Stimulated activated CD8-positive, alpha-beta memory T cell treated with anti-CD3 and anti-CD28 coated beads, Interleukin-15, amount 100 ng/mL, for 4 hours (primary cell): ENCODE measurements around the gene C2CD4A.
A peak's percentile ranks its signal among the peaks of the same experiment; 100 is the strongest.
"Not testable (repeated sequence)": the region's sequence is repeated elsewhere in the genome, so short reads cannot be mapped to it uniquely, and the experiment has no call there.

ENCODE experiments used
- DNase-seq, 2 donors: peaks; one replicate each; pipeline ENCODE4 v3.0.0-alpha.2; 2020; ENCODE audit warnings: low read depth in 2 of 2

C2CD4A gene

DNA sequence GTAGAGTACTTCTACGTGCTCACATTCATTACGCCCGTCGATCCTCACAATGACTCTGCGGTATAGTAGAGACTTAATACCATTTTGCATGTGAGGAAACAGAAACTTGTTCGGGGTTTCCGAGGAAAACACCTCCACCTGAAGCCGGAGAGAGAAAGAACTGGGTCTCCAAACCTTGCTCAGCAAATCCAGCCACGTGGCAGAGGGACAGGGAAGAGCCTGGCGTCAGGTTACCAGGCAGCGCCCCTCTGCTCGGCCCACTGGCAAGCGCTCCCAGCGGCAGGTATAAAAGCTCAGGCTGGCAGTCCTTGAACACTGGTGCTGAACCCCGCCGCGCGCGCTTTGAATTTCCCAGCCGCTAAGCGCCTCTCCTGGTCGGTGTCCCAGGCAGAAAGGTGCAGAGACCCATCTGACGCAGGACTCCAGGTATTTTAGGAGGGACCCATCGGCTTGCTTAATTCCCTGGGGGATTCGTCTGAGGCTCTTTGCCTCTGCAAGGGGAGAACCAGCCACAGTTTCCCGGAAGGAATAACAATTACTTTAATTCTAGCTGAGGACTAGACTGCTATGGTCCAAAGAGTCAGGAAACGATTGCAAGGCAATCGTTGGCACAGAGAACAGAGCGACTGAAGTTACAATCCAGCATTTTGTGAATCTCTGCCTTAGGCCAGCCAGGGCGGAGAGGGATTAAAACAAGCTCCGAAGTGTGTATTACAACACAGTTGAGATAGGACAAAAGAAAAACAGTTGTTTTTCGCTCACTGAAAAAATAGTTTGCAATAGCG, at the start of gene C2CD4A:
Gene C2CD4A (plus strand): TSS at position 315 of the 785 bp plus-strand sequence. CDS start 637 bp downstream, outside the sequence.
- peak; percentile 26 to 34 for DNase-seq

- no peak for DNase-seq
Measured at GRCh38 chr15:62020576-62021160, 46.1 kb upstream of the C2CD4A start.

- no peak for DNase-seq
Measured at GRCh38 chr15:62021991-62022600, 44.7 kb upstream of the C2CD4A start.

DNA sequence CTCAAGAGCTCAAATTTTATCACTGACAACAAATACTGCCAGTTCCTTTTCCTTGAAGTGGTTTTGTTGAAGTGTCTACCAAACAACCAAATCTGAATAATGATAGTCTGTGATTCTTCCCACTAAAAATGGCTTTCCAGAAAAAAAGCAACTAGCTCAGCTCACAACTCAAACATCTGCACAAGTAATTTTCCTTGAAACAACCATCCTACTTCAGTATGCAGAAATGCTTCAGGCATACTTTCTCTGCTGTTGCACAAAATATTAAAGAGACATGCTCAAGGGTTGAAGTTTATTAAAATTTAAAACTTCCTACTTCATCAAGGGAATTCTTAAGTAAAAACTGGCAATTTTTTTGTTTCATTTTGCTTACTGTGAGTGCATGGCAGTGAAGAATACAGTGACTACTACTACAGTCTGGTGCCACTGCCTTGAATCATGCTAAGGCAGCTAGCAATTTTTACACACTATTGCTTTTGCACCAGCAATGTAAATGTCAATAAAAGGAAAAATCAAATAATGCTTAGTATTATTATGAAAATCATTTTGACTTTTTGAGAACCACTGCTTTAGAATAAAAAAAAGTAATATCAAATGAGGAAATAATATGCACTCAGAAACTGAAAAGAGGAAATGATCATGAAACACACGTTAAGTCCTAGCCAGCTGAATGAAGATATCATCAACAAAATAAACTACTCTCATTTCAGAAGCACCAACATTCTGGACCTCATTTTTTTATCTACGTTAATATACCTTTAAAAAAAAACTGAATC, 40.1 kb upstream of the C2CD4A start:
- no peak for DNase-seq

- no peak for DNase-seq
Measured at GRCh38 chr15:62027263-62027565, 39.6 kb upstream of the C2CD4A start.

- no peak for DNase-seq
Measured at GRCh38 chr15:62027916-62028315, 38.9 kb upstream of the C2CD4A start.

DNA sequence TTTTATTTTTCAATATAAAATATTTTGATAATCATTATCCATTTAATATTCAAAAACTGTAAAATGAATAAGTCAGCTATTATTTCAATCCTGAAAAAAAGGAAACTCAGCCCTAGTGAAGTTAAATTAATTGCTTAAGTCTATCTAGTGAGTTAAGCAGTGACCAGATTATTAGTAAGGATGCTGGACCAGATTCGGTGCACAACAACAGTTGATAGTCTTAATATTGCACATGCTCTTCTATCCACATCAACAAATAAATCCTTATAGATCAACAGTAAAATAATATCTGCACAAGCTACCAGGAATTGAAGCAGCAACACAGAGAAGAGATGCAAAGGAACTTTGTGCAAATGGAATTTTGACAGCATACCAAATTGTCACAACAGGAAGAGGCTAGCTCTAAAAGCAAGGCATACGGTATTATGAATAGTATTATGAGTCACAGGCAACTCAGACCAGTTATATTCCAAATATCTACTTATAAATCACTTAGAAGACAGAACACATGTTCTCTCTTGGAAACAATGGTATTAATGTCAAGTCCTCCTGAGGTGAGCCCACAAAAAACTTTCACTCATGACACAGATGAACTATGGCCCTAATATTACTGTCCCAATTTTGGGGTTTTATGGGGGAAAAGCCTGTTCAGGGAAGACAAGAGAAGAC, 31.4 kb upstream of the C2CD4A start:
- no peak for DNase-seq

DNA sequence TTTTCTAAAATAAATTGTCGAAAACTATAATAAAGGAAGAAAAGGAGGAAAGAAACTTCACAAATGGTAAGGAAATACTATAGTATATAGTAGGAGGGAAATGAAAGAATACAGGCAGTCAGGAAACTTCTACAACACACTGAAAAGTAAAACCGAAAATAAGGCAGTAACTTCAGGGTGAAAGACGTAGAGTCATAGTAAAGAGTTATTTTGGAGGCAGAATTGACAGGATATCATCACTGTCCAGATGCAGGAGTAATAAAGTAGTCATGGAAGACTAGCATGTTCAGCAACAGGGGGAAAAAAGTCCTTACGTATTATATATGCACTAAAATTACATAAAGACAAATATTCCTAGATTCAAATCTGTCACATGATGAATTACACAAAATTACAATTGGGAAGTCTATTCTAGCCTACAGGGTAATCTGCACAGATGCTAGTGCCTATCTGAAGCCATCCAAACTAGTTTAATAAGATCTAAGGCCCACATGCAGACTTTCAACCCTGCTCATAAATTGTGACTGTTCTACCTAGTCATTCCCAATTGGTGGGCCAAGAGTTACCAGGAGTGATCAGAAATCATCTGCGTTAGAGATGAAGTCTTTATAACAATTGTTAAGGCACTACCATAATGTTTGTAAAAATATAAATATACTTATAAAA, 20.6 kb upstream of the C2CD4A start:
- no peak for DNase-seq

- no peak for DNase-seq
Measured at GRCh38 chr15:62047282-62047827, 19.4 kb upstream of the C2CD4A start.

- DNase-seq: not testable (repeated sequence)
Measured at GRCh38 chr15:62048254-62048653, 18.5 kb upstream of the C2CD4A start.

DNA sequence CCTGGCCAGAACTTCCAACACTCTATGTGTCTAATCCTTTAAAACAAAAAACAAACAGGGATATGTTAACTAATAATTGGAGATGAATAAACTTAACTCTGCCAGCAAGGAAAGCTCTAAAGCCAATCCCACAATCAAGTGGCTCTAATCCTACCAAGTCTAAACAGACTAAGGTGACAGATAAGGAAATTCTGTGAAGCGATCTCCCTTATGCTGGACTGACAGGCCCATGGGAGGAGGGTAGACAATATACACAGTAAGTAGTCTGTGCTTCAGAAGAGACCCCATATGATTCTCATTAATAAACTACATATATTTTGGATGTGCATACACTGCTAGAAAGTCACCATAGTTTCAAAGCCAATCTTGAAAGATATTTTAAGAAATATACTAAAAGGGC, 16.7 kb upstream of the C2CD4A start:
- DNase-seq: no peak

- DNase-seq: no peak
Measured at GRCh38 chr15:62051166-62051565, 15.6 kb upstream of the C2CD4A start.

DNA sequence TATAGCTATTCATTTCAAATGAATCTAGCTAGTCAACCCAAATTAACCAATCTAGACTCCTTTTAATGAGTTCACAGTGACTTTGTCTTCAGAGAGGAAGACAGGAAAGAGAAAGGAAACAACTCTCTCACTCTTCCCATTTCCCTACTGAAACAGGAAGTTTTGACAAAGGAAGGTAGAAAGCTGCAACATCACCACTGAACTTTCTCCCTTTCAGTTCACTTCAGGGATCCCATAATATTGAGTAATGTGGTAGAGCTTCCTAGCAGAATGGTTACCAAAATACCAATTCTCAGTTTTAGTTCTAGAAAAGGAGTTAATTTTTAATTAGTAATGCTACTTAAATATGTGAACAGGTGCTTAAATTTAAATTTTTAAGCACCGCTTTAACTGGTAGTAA, 14.1 kb upstream of the C2CD4A start:
- DNase-seq: no peak

DNA sequence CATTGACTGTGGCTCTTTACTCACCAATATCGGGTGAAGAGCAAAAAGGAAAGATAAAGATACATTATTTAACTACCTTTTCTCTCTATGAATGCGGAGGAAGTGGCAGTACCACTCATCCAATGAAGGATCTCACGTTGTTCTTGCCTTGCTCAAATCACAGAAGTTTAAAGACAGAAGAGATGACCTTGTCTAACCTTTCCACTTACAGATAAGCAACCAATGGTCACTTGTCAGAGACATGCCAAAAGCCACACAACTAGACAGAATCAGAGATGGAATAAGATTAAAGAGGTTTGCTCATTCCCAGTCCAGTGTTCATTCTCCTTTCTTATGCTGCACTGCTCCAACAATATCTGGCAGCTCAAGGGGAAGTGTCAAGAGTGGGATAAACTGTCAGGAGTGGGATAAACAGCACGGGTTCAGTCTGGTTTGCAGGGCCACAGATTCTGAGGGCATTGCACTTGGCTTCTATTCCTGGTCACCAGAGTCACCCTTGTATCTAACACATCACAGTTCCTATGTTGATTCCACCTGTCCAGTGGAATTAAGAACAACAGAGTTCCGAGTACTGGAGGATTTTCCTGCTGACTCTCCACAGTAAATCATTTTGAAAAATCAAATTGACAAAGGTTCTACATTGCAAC, 13.2 kb upstream of the C2CD4A start:
- no peak for DNase-seq

- DNase-seq: no peak
Measured at GRCh38 chr15:62054979-62055378, 11.8 kb upstream of the C2CD4A start.

DNA sequence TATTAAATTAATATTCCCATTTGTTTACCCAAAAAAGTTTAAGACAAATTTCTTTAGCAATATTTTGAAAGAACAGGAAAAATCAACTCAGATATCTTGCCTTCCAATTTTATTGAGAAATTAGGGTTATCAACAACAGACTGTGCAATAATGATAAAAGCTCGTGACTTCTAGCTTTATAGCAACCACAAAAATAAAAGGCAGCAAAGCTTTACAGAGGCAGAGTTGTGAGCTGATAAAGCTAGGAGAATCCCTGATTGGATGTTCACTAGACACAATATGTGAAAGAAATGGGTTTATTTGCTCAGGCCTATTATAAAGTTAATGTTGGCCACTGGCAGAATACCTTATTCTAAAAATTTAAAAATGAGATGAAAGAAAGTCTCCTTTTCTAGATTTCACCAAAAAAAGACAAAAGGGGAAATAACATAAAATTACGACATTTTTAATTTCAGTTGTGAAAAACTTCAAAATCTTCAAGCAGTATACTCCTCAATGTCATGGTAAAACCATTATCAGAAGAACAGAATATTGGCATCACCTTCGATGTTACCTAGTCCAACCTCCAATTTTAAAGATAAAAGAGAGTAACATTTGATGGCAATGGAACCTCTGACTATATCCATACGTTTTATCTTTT, 9.3 kb upstream of the C2CD4A start:
- no peak for DNase-seq

GRCh38 chr15:62058327-62059028, 8.3 kb upstream of the C2CD4A start:
- DNase-seq: no peak

DNA sequence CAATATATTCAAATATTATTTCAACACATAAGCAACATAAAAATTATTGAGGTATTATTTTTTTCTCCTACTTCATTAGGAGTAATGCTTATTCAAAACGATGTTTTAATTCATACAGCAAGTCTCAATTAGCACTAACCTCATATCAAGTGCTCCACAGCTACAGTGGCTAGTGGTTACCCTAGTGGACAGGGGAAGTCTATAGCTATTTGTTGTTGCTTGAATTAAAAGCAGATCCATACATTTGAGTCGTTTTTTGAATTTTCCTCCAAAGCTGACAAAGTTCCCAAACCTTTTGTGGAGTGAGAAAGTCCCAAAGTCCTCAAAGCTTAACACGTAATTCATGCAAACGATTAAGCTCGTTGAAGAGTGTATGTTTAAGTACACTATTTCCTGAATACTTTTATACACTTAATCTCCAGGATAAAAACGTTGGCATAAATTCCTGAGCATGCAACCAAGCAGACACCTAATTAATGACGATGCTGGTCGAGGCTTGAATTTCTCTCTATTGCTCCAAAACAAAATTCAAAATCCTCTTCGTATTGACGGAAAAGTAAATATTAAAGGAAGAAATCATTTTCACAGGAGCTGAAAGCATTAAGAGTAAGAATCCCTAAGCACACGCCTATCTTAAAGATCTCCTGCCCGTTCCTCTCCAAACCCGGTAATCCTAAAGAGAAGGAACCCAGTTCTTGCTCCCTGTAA, 7.5 kb upstream of the C2CD4A start:
- no peak for DNase-seq

GRCh38 chr15:62059816-62060112, 7.0 kb upstream of the C2CD4A start:
- peak; percentile 21 to 39 for DNase-seq
